Fibroblast of lung (primary cell): ENCODE data around the gene OR52L1. TPM values are rescaled to one million over a fixed set of nuclear protein-coding genes. Genes with fewer than 3 reads are reported as not detected.

Source experiments
- DNase-seq, 2 donors: peaks; one replicate each; pipeline versions ENCODE4 v3.0.0 to v3.0.0-alpha.2; 2010; ENCODE audit warnings: low read depth in 2 of 2
- H2AFZ ChIP-seq: 2 replicates; pipeline ENCODE4 v1.5.1; 2012; ENCODE audit warnings: low read length, control low read depth, inconsistent platforms
- H3K27ac ChIP-seq: 2 replicates; pipeline ENCODE4 v1.5.1; 2011; ENCODE audit warnings: low read length, control low read depth; ENCODE audit not compliant: insufficient read depth
- H3K27me3 ChIP-seq: 2 replicates; pipeline ENCODE4 v1.5.1; 2011; ENCODE audit warnings: mild to moderate bottlenecking, low read length; ENCODE audit not compliant: control insufficient read depth, insufficient read depth
- H3K36me3 ChIP-seq: 2 replicates; pipeline ENCODE4 v1.5.1; 2011; ENCODE audit warnings: low read length; ENCODE audit not compliant: control insufficient read depth, insufficient read depth
- H3K4me1 ChIP-seq: 2 replicates; pipeline ENCODE4 v1.5.1; 2011; ENCODE audit warnings: low read length; ENCODE audit not compliant: control insufficient read depth, insufficient read depth; ENCODE audit errors: extremely low read depth
- H3K4me2 ChIP-seq: 2 replicates; pipeline ENCODE4 v1.5.1; 2011; ENCODE audit warnings: low read length, control low read depth; ENCODE audit not compliant: insufficient read depth; ENCODE audit errors: extremely low read depth
- H3K4me3 ChIP-seq, 4 experiments: fragments of 200-600 bp in 1 of 4; sonication (generic) in 1 of 4; replicated peaks in 1 of 4; 2 replicates each; pipeline ENCODE4 v1.5.1; 2011 to 2016; ENCODE audit warnings: low read length in 4 of 4, low read depth in 3 of 4, mild to moderate bottlenecking in 3 of 4, control low read depth in 2 of 4, inconsistent platforms in 1 of 4, mixed read lengths in 1 of 4; ENCODE audit not compliant: insufficient read depth in 1 of 4; ENCODE audit errors: control extremely low read depth in 1 of 4
- H3K79me2 ChIP-seq: 2 replicates; pipeline ENCODE4 v1.5.1; 2012; ENCODE audit warnings: mild to moderate bottlenecking, low read length, inconsistent platforms; ENCODE audit not compliant: control insufficient read depth, insufficient read depth
- H3K9ac ChIP-seq: 2 replicates; pipeline ENCODE4 v1.5.1; 2011; ENCODE audit warnings: mild to moderate bottlenecking, low read length, control low read depth; ENCODE audit not compliant: insufficient read depth
- H3K9me3 ChIP-seq: 2 replicates; pipeline ENCODE4 v1.5.1; 2012; ENCODE audit warnings: low read depth, low read length; ENCODE audit not compliant: control insufficient read depth, insufficient read depth
- H4K20me1 ChIP-seq: 2 replicates; pipeline ENCODE4 v1.5.1; 2011; ENCODE audit warnings: low read length; ENCODE audit not compliant: control insufficient read depth, insufficient read depth; ENCODE audit errors: extremely low read depth
- EZH2 ChIP-seq: IDR thresholded peaks from 2 replicates; pipeline ENCODE4 v1.5.1; 2012; ENCODE audit warnings: low read length, control low read depth, mild to moderate bottlenecking; ENCODE audit errors: missing control alignments
- polyA plus RNA-seq, 2 donors: library from polyadenylated mRNA; depleted of rRNA in 1 of 2; stranded (reverse) in 1 of 2; unstranded in 1 of 2; fragments of >200 nt; gene quantifications; 2 replicates each; pipeline ENCODE4 v1.2.1, GENCODE V29; 2011 to 2012; ENCODE audit warnings: missing spikeins in 1 of 2
- total RNA-seq: library from RNA; depleted of rRNA; stranded (reverse); fragments of >200 nt; gene quantifications from 2 replicates; pipeline ENCODE4 v1.2.1, GENCODE V29; 2014
- TF ChIP-seq, protein P1 (sequence below), 2 donors: IDR thresholded peaks in 1 of 2; conservative IDR thresholded peaks in 1 of 2; 1 replicate in 1 of 2; 2 replicates in 1 of 2; pipeline ENCODE4 v1.5.1; 2011 to 2012; ENCODE audit warnings: low read length in 2 of 2, control low read depth in 1 of 2, inconsistent platforms in 1 of 2, low read depth in 1 of 2, mild to moderate bottlenecking in 1 of 2

OR52L1 gene
- total and polyA plus RNA-seq, 2 donors (not counting 1 experiment from before 2014, with no cell fraction given) = not detected

DNA sequence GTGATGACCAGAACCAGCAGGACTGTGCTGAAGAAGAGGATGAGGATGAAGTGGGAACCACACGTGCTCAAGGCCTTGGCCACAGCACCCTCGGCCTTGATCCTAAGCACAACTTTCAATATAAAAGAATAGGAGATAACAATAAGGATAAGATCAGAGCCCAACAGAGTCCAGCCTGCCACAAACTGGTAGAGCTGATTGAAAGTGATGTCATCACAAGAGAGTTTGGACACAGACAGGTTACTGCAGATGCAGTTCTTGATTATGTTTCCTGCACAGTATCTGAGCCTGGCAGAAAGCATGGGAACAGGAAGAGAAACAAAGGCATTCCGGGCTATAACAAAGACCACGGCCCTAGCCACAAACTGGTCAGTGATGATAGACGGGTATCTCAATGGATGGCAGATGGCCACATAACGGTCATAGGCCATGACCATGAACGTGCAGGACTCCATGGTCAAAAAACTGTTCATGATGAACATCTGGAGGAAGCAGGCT lies 15.5 kb upstream of the OR52L1 start:
- H3K4me3 ChIP-seq = no peak overlapping the region

DNA sequence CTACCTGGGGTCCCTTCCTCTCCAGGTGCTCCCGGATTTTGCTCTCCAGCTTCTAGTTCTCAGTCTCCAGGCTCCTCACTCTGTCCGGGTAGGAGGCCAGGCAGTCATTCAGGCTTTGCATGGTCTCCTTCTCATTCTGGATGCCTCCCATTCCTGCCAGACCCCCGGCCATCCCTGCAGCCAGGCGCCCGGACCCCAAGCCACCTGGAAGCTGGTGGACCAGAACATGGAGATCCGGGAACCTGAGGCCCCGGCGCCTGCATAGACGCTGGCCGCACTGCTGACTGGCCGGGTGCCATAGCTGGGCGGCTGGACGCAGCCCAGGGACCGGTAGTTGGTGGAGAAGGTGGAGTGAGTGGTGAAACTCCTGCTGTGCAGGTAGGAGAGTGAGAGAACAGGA lies 8.0 kb upstream of the OR52L1 start:
- no peak overlapping the region for H3K4me3 ChIP-seq

More for the DNA sequence above, 15.5 kb upstream of the OR52L1 start:
- Histone ChIP-seq H4K20me1 (no peaks in the 10 kb centered on the region), H3K27me3 (no peaks in the 10 kb centered on the region), H3K9ac (no peak overlapping the region), H3K4me1 (no peaks in the 10 kb centered on the region), H3K79me2 (no peaks in the 10 kb centered on the region), H2AFZ (no peak overlapping the region), H3K9me3 (no peaks in the 10 kb centered on the region), H3K36me3 (no peaks in the 10 kb centered on the region), H3K27ac (no peak overlapping the region), H3K4me2 (no peak overlapping the region)
- no peak for TF ChIP-seq EZH2
- TF ChIP-seq, protein P1, sequence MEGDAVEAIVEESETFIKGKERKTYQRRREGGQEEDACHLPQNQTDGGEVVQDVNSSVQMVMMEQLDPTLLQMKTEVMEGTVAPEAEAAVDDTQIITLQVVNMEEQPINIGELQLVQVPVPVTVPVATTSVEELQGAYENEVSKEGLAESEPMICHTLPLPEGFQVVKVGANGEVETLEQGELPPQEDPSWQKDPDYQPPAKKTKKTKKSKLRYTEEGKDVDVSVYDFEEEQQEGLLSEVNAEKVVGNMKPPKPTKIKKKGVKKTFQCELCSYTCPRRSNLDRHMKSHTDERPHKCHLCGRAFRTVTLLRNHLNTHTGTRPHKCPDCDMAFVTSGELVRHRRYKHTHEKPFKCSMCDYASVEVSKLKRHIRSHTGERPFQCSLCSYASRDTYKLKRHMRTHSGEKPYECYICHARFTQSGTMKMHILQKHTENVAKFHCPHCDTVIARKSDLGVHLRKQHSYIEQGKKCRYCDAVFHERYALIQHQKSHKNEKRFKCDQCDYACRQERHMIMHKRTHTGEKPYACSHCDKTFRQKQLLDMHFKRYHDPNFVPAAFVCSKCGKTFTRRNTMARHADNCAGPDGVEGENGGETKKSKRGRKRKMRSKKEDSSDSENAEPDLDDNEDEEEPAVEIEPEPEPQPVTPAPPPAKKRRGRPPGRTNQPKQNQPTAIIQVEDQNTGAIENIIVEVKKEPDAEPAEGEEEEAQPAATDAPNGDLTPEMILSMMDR (conservative IDR thresholded peaks at IDR 0.05 in 1 of 2, IDR thresholded peaks at IDR 0.05 in 1 of 2; ENCODE audit: low read depth in 1 of 2, low read length in 2 of 2) = no peak
- DNase-seq = no peak

DNA sequence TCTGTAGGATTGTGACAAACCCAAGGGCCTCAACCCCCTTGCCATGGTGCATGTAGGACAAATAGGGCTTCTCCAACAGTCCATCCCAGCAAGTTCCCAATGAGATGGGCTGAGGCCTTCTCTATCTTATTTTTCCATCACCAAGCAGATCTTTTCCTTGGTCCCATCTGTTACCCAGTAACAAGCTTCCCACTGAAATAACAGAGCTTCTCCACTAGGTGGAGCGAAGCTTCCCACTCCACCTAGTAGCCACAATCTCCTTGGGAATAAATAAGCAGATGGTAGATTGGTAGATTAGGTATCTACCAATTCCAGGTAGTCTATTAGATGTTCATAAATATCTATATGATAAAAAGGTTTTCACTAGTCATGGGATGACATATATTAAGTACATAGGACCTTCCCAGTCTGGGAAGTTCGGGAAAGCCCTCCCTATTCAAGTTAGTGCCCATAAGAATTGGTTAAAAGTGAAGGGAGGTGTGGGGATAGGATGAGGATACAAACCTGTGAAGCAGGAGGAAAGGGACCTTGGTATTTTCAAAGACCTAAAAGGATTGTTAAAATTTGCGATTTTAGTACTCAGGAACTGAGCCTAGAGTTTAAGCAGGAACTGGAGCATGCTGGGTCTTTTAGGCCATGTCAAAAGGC lies 5.9 kb upstream of the OR52L1 start:
- no peak for TF ChIP-seq EZH2
- TF ChIP-seq, protein P1 (conservative IDR thresholded peaks at IDR 0.05 in 1 of 2, IDR thresholded peaks at IDR 0.05 in 1 of 2; ENCODE audit: low read depth in 1 of 2, low read length in 2 of 2) = peak; percentile 38 to 47
- H3K36me3 ChIP-seq = no peaks in the 10 kb centered on the region
- no peaks in the 10 kb centered on the region for H3K9me3 ChIP-seq
- H3K27ac ChIP-seq = no peak overlapping the region
- no peaks in the 10 kb centered on the region for H4K20me1 ChIP-seq
- H3K4me1 ChIP-seq = no peaks in the 10 kb centered on the region
- H3K4me2 ChIP-seq = no peak overlapping the region
- H3K9ac ChIP-seq = no peak overlapping the region
- DNase-seq = peak; percentile 0 to 4
- H3K4me3 ChIP-seq = no peak overlapping the region
- no peaks in the 10 kb centered on the region for H3K27me3 ChIP-seq
- no peaks in the 10 kb centered on the region for H3K79me2 ChIP-seq
- no peak overlapping the region for H2AFZ ChIP-seq

More for the DNA sequence above, 8.0 kb upstream of the OR52L1 start:
- H3K27ac ChIP-seq = no peak overlapping the region
- TF ChIP-seq, protein P1 (conservative IDR thresholded peaks at IDR 0.05 in 1 of 2, IDR thresholded peaks at IDR 0.05 in 1 of 2; ENCODE audit: low read depth in 1 of 2, low read length in 2 of 2) = no peak
- TF ChIP-seq EZH2 = no peak
- H3K79me2 ChIP-seq = no peaks in the 10 kb centered on the region
- no peak overlapping the region for H3K9ac ChIP-seq
- no peaks in the 10 kb centered on the region for H3K4me1 ChIP-seq
- H3K27me3 ChIP-seq = no peaks in the 10 kb centered on the region
- H3K9me3 ChIP-seq = no peaks in the 10 kb centered on the region
- H4K20me1 ChIP-seq = no peaks in the 10 kb centered on the region
- no peaks in the 10 kb centered on the region for H3K36me3 ChIP-seq
- no peak overlapping the region for H3K4me2 ChIP-seq
- no peak overlapping the region for H2AFZ ChIP-seq
- no peak for DNase-seq
